Hematopoietic multipotent progenitor cell treated with erythropoietin and hydrocortisone succinate and interleukin-3 and kit ligand, for 4 days (in vitro differentiated cells): Measurements from ENCODE around the gene CEP68.

Experiments
- DNase-seq: peaks from one replicate; pipeline ENCODE4 v3.0.0-alpha.2; 2015

CEP68 gene

GRCh38 chr2:65134158-65134557 lies 77.9 kb downstream of the CEP68 start:
- DNase-seq = no peak

DNA sequence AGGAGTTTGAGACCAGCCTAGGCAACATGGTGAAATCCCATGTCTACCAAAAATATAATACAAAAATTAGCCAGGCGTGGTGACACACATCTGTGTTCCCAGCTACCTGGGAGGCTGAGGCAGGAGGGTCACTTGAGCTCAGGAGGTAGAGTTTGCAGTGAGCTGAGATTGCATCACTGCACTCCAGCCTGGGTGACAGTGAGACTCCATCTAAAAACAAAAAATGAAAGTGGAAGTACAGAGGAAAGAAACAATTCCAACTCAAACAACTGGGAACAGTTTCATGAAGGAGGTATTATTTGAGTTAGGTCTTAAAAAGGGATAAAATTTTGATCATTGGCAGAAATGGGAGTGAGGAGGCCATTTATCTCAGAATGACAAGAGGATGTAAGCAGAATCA lies 80.0 kb downstream of the CEP68 start:
- no peak for DNase-seq
